ENCODE results near the gene CDKL1.
A peak's percentile ranks its signal among the peaks of the same experiment; 100 is the strongest.
"Not testable (repeated sequence)": the region's sequence is repeated elsewhere in the genome, so short reads cannot be mapped to it uniquely, and the experiment has no call there.

Gene CDKL1

DNA sequence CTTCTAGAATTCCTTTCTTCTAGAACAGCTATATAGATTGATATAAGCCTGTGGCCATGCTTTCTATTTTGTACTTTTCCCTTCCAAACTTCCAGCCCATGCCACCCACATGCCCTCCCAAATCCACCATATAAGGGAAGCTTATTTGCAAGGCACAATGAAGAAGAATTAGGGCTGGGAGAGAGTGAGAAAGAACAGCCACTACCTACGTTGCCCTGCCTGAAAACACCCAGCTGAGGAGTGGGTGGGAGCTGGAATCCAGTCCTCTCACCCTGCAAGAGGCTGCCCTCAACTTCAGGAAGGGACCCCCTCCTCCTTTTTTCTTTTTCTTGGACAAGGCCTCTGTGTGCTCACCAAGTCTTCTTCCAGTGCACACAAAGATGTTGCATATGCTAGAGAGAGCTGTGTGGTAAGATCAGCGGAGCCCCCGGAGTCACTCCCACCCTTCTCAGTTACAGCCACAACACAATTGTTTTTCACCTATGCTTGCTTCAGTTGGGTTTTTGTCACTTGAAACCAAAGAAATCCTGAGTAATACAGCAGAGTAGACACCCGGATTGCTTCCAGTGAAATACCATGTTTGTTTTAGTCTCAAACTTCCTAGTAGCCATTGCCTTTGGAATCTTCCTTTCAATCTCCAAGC, 38.8 kb downstream of the CDKL1 start:
- Mint-ChIP-seq H3K4me3 (no peak overlapping the region), H3K36me3 (peaks cover 35 to 39% of the 10 kb centered on the region in 2 donors), H3K9me3 (peaks cover 0 to 4% of the 10 kb centered on the region in 2 donors), H3K27me3 (no peaks in the 10 kb centered on the region), H3K4me1 (peaks cover 5 to 7% of the 10 kb centered on the region in 2 donors), H3K27ac (peak overlapping the region; percentile 43)
- no peak for ATAC-seq (replicated peaks)
- DNase-seq = no peak

DNA sequence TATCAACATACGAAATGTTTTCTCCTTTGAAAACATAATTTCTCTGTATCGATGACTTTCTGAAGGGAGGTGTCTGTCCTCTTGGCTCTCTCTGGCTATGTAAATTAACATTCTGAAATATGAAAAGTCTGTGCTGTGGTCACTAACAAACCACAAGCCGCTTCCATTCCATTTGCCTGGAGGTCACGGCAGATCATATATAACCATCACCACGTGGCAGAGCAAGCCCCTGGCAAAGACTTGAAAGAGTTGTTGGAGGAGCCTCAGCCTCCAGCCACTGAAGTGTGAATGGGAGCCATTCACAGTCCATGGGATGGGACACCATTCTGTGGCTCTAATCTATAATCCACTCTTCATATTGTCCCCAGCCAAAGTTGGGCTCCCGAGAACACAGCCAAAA, 39.6 kb downstream of the CDKL1 start:
- no peaks in the 10 kb centered on the region for H3K27me3 Mint-ChIP-seq
- DNase-seq = no peak
- peaks cover 31 to 33% of the 10 kb centered on the region in 2 donors for H3K36me3 Mint-ChIP-seq
- no peak for ATAC-seq (replicated peaks)
- peaks cover 1 to 4% of the 10 kb centered on the region in 2 donors for H3K4me1 Mint-ChIP-seq
- no peak overlapping the region for H3K4me3 Mint-ChIP-seq
- no peaks in the 10 kb centered on the region for H3K9me3 Mint-ChIP-seq
- no peak overlapping the region for H3K27ac Mint-ChIP-seq

DNA sequence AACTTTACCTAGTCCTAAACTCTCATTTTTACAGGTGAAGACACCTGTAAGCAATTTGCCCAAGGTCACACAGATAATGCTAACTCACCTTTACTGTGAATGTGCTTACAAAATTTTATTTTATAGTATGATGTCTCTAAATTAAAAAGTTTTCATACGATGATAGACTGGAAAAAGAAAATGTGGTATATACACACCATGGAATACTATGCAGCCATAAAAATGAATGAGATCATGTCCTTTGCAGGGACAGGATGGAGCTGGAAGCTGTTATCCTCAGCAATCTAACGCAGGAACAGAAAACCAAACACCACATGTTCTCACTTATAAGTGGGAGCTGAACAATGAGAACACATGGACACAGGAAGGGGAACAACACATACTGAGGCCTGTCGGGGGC, 40.4 kb downstream of the CDKL1 start:
- not testable (repeated sequence) for H3K27ac Mint-ChIP-seq; H3K4me1 Mint-ChIP-seq; H3K4me3 Mint-ChIP-seq; ATAC-seq (replicated peaks); H3K9me3 Mint-ChIP-seq; H3K27me3 Mint-ChIP-seq; DNase-seq
- peaks cover 31 to 33% of the 10 kb centered on the region in 2 donors for H3K36me3 Mint-ChIP-seq

DNA sequence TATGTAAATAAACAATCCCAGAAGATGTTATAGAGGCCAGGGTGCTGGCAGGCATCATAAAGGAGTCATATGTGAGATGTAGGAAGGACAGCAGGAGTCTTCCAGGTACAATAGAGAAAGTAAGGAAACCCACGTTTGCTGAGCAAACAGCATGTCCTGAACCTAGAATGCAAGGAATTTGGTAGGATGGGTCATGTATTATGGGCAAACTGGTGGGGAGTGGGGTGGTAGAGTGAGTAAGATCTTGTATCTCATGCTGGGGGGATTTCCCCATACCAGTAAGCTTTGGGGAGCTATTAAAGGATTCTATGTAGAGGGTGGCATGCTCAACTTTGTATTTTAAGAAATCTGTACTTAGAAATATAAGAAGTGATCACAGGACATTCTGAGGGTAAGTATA, 41.0 kb downstream of the CDKL1 start:
- ATAC-seq (replicated peaks) = no peak
- no peak overlapping the region for H3K27ac Mint-ChIP-seq
- peaks cover 31 to 37% of the 10 kb centered on the region in 2 donors for H3K36me3 Mint-ChIP-seq

DNA sequence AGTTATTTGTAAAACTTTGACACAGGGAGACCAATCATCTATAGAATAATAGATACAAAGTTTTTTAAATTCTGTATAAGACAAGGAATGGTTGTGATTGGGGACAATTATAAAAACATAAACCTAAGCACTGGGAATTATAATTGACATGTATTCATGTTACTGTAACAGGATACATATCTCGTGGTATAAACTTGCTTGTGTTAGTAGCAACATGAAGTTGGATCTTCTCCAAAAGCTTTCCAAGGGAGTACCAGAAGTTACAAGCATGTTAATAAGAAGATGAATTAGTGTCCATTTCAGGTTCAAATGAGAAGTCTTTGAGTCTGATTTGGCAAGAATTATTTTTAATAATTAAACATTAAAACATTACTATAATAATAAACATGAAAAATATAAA, 42.2 kb downstream of the CDKL1 start:
- Mint-ChIP-seq H3K4me1 (peaks cover 0 to 4% of the 10 kb centered on the region in 2 donors), H3K27me3 (no peaks in the 10 kb centered on the region), H3K4me3 (no peak overlapping the region), H3K27ac (no peak overlapping the region), H3K9me3 (no peaks in the 10 kb centered on the region), H3K36me3 (peaks cover 31 to 37% of the 10 kb centered on the region in 2 donors)
- no peak for DNase-seq
- ATAC-seq (replicated peaks) = no peak

More for the DNA sequence above, 41.0 kb downstream of the CDKL1 start:
- no peak for DNase-seq
- Mint-ChIP-seq H3K27me3 (no peaks in the 10 kb centered on the region), H3K4me3 (no peak overlapping the region), H3K4me1 (peaks cover 1 to 4% of the 10 kb centered on the region in 2 donors), H3K9me3 (no peaks in the 10 kb centered on the region)

DNA sequence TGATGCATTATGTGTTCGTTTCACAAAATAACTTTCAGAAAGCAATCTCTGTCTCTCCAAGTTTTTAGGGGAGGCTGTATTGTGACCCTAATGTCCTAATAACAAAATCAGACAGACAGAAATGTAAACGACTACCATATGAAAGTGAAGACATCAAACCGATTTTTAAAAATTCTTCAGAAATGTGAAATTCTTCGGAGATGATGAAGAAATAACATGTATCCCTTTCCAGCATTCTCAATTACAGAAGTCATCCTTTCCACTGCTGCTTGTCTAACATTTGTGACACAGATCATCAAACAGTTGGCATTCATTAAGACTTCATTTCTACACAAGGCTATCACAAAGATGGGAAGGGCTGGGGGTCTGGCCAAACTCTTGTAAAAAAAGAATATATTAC, 43.6 kb downstream of the CDKL1 start:
- DNase-seq (no peak), ATAC-seq (replicated peaks) (no peak)
- H3K36me3 Mint-ChIP-seq = peaks cover 23 to 34% of the 10 kb centered on the region in 2 donors
- peaks cover 0 to 4% of the 10 kb centered on the region in 2 donors for H3K4me1 Mint-ChIP-seq
- H3K27ac Mint-ChIP-seq = no peak overlapping the region
- H3K4me3 Mint-ChIP-seq = no peak overlapping the region
- H3K9me3 Mint-ChIP-seq = no peaks in the 10 kb centered on the region
- H3K27me3 Mint-ChIP-seq = no peaks in the 10 kb centered on the region

DNA sequence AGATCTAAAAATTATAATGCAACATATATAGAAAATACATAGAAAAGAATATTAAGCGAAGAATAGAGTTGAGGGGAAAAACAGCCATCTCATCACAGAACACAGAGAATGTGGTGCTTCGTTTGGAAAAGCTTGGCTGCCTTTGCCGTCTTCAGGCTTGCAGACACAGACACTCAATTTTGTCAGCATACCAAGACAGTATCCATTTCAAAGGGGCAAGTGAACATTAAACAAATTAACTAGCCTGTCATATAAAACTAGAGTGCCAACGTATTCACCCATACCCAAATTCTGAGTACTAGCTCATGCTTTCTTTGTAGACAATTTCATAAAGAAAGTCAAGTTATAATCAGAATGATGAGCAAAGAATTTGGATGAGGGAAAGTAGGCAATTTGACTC, 44.1 kb downstream of the CDKL1 start:
- DNase-seq = no peak
- Mint-ChIP-seq H3K4me3 (no peak overlapping the region), H3K4me1 (peaks cover 0 to 4% of the 10 kb centered on the region in 2 donors), H3K9me3 (no peaks in the 10 kb centered on the region), H3K27ac (no peak overlapping the region), H3K27me3 (no peaks in the 10 kb centered on the region), H3K36me3 (peaks cover 18 to 28% of the 10 kb centered on the region in 2 donors)
- ATAC-seq (replicated peaks) = no peak

DNA sequence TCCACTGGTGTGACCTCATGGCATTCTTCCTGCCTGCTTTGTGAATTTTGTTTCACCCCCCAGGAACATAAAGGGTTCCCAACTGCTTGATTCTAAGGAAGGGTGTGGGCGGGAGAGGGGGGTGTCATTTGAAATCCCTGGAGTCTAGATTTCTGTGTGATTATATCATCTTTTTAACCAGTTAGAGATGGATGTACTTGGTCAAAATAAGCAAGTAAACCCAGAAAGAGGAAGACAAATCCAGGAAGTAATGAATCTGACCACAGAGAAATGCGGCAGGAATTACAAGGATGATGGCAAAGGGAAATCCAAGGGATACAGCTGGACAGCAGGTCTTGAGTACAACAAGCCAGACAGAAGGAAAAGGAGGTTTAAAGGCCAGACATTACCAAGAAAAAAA, 45.7 kb downstream of the CDKL1 start:
- Mint-ChIP-seq H3K4me3 (no peak overlapping the region), H3K4me1 (peaks cover 3 to 4% of the 10 kb centered on the region in 2 donors), H3K27me3 (no peaks in the 10 kb centered on the region), H3K27ac (no peak overlapping the region), H3K9me3 (no peaks in the 10 kb centered on the region), H3K36me3 (peaks cover 7 to 14% of the 10 kb centered on the region in 2 donors)
- DNase-seq = no peak
- no peak for ATAC-seq (replicated peaks)

DNA sequence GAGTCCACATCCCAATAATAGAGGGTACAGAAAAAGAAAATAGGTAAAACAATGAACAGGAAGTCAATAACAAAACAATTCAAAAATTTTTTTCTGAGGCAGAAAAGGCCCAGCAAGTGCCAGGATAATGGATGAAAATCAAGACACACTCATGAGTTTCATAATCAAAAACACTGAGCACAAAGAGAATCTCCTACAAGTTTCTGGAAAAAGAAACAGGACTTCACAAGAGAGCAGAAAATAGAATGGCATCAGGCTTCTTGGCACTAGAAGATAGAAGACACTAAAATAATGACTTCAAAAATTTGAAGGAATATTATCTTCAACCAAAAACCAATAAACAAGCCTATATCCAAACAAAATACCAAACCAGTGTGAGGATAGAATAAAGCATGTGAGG, 47.7 kb downstream of the CDKL1 start:
- H3K36me3 Mint-ChIP-seq = peaks cover 0 to 9% of the 10 kb centered on the region in 2 donors
- no peaks in the 10 kb centered on the region for H3K9me3 Mint-ChIP-seq
- no peaks in the 10 kb centered on the region for H3K27me3 Mint-ChIP-seq
- peaks cover 11 to 12% of the 10 kb centered on the region in 2 donors for H3K4me1 Mint-ChIP-seq
- no peak overlapping the region for H3K27ac Mint-ChIP-seq
- DNase-seq = no peak
- no peak for ATAC-seq (replicated peaks)
- no peak overlapping the region for H3K4me3 Mint-ChIP-seq

DNA sequence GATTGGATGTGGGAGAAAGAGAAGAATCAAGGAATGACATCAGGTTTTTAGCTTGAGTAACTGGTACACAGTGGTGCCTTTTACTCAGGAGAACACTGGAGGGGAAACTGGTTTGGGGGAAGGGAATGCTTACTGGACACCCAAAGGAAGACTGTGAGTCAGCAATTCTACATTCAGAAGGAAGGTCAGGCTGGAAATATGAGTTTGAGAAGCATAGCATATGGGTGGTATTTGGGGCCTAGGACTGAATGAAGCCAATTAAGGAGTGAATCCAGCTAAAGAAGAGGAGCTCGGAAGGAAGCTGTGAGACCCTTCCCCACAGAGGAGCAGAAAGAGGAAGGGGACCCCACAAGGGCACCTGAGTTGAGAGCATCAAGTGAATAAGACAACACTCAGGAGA, 49.2 kb downstream of the CDKL1 start:
- H3K4me3 Mint-ChIP-seq = no peak overlapping the region
- no peak for DNase-seq
- H3K36me3 Mint-ChIP-seq = peaks cover 0 to 11% of the 10 kb centered on the region in 2 donors
- H3K27me3 Mint-ChIP-seq = no peaks in the 10 kb centered on the region
- H3K9me3 Mint-ChIP-seq = no peaks in the 10 kb centered on the region
- no peak overlapping the region for H3K27ac Mint-ChIP-seq
- no peak for ATAC-seq (replicated peaks)
- H3K4me1 Mint-ChIP-seq = peaks cover 21 to 26% of the 10 kb centered on the region in 2 donors

DNA sequence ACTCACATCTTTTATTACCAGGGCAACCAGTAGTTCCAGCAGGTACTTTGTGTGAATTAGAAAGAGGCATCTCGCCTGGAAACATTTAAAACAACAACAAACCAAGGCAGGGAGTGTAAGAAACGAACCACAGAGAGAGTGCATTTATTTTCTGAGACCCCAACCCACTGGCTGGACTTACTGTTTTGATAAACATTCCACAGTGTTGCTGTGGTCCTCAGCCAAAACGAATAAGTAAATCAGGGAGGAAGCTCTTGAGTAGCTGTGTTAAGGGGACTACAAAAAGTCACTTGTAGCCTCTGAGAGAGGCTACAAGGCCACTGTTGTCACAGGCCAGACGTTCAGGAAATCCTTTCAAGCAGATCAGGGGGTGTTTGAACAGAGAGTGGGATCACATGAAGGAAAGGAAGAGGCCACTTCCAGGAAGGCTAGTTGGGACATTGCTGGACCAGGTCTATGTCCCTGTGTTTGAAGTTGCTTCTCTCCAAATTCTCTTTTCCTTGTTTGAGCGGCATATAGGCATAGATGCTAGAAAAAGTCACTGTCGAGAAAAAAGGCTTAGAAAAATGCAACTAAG, 50.7 kb downstream of the CDKL1 start:
- Mint-ChIP-seq H3K27me3 (no peaks in the 10 kb centered on the region), H3K36me3 (peaks cover 0 to 9% of the 10 kb centered on the region in 2 donors), H3K9me3 (no peaks in the 10 kb centered on the region), H3K4me1 (peaks cover 22 to 28% of the 10 kb centered on the region in 2 donors), H3K27ac (no peak overlapping the region), H3K4me3 (no peak overlapping the region)
- ATAC-seq (replicated peaks) (no peak), DNase-seq (no peak)

DNA sequence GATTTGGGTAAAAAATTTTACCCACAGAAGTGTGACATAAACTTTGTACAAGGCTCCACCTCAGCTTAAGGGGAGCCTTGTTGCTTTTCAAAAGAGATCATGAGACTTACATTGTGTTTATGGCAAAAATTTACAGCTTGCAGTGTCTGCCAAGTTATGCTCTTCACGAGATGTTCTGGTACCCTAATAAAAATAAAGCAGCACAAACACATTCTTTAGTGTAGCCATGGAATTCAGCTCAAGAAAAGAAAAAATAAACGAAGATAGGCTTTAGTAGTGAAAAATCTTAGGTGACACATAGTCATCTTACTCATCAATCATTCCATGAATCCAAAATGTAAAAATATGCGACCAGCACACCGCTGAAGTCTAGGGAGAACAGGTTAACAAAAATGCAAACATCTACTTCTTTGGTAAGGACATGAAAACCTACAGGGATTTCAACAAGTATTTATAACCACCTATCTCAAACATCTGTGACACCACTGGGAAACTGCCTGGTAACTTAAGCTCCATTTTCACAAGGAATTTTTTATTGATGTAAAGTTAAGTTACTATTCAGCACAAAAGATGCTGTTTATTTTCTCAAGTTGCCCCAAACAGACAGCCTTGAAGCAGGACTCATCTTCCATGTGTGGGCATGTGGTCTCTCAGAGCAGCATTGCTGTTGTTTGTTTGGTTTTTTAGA, 51.7 kb downstream of the CDKL1 start:
- Mint-ChIP-seq H3K27me3 (no peaks in the 10 kb centered on the region), H3K36me3 (peaks cover 0 to 11% of the 10 kb centered on the region in 2 donors), H3K4me3 (no peak overlapping the region), H3K27ac (no peak overlapping the region), H3K4me1 (peaks cover 22 to 28% of the 10 kb centered on the region in 2 donors), H3K9me3 (no peaks in the 10 kb centered on the region)
- ATAC-seq (replicated peaks) (no peak), DNase-seq (no peak)

DNA sequence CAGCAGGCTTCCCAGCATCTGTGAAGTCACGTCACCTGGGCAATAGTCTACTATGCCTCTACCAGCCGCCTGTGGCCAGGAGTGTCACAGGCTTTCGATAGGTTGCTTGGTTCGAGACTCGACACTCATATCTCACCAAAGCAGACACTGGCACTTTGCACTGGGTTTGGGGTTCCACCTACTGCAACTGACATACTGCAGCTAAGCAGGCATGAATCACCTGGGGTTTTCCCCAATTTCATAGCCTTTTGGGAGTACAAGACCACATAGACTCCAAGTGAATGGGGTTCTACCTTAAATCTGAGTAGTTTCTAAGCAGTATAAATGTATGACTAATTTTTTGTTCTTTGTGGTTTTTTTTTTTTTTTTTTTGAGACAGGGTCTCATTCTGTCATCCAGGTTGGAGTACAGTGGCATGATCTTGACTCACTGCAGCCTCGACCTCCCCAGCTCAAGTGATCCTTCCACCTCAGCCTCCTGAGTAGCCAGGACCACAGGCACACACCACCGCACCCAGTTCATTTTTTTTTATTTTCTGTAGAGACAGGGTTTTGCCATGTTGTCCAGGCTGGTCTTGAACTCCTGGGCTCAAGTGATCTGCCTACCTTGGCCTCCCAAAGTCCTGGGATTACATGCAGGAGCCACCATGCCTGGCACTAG, 52.4 kb downstream of the CDKL1 start:
- peaks cover under 1 to 13% of the 10 kb centered on the region in 2 donors for H3K36me3 Mint-ChIP-seq
- DNase-seq = peak; percentile 73
- peak; percentile 99 for ATAC-seq (replicated peaks)
- H3K27me3 Mint-ChIP-seq = no peaks in the 10 kb centered on the region
- peaks cover 22 to 28% of the 10 kb centered on the region in 2 donors for H3K4me1 Mint-ChIP-seq
- H3K4me3 Mint-ChIP-seq = peak overlapping the region in 1 of 2 donors; percentile 26
- H3K27ac Mint-ChIP-seq = peak overlapping the region; percentile 31
- H3K9me3 Mint-ChIP-seq = no peaks in the 10 kb centered on the region

DNA sequence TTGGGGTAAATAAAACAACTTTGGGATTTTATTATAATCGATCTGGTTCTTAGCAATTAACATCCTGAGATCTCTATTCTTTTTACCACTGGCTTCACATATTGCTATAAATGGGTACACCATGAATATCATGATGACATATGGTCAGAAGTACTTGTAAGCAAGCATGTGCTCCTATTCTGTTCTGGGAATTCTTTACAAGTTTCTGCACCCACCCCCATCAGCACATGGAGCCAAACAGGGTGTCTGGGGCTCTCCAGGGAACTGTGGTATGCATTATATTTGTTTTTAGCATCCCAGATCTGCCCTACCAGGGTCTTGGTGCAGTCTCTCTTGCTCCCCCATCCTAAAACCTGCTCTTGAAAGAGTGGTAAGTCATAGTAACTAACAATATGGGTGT, 53.2 kb downstream of the CDKL1 start:
- Mint-ChIP-seq H3K9me3 (no peaks in the 10 kb centered on the region), H3K36me3 (peaks cover 8 to 21% of the 10 kb centered on the region in 2 donors), H3K4me3 (no peak overlapping the region), H3K4me1 (peaks cover 22 to 28% of the 10 kb centered on the region in 2 donors), H3K27me3 (no peaks in the 10 kb centered on the region), H3K27ac (no peak overlapping the region)
- DNase-seq (no peak), ATAC-seq (replicated peaks) (no peak)
